Measurements from ENCODE around the gene PTGR1. TPM values are rescaled to one million over a fixed set of nuclear protein-coding genes. Genes with fewer than 3 reads are reported as not detected.
A peak's percentile ranks its signal among the peaks of the same experiment; 100 is the strongest.

The PTGR1 gene
- total and polyA plus RNA-seq, 5 donors from 2014 or later: 0.32 TPM; not detected in 4

GRCh38 chr9:111529787-111530186 lies 69.7 kb downstream of the PTGR1 start:
- Histone ChIP-seq H3K27me3 (ENCODE audit: control insufficient read depth, insufficient read depth, low read length) (no peaks in the 10 kb centered on the region), H3K9me3 (ENCODE audit: control insufficient read depth in 2 of 2, low read length in 2 of 2) (peaks cover 16 to 22% of the 10 kb centered on the region in 2 experiments), H3K4me1 (ENCODE audit: control insufficient read depth, insufficient read depth, low read length, poor library complexity, severe bottlenecking) (peaks cover 7% of the 10 kb centered on the region), H3K27ac (ENCODE audit: insufficient read depth, low read length, poor library complexity, severe bottlenecking) (no peak overlapping the region), H3K4me3 (ENCODE audit: low read depth, low read length) (no peak overlapping the region), H3K36me3 (ENCODE audit: control insufficient read depth, insufficient read depth, low read length) (peaks cover 28% of the 10 kb centered on the region)
- peaks cover 46% of the 10 kb centered on the region for H3K36me3 Mint-ChIP-seq
- DNase-seq (no peak), ATAC-seq (ENCODE audit: low read depth in 2 of 2) (no peak)
- H3K4me3 Mint-ChIP-seq: no peak overlapping the region
- peaks cover 0 to 22% (median 9%) of the 10 kb centered on the region in 7 donors for H3K9me3 Mint-ChIP-seq
- peaks cover 7 to 23% (median 17%) of the 10 kb centered on the region in 4 donors for H3K4me1 Mint-ChIP-seq
- H3K27me3 Mint-ChIP-seq: no peaks in the 10 kb centered on the region
- H3K27ac Mint-ChIP-seq: no peak overlapping the region

- no peak overlapping the region for H3K4me3 ChIP-seq (ENCODE audit: low read depth, low read length)
- DNase-seq (no peak), ATAC-seq (ENCODE audit: low read depth in 2 of 2) (no peak)
- Mint-ChIP-seq H3K36me3 (peaks cover 23% of the 10 kb centered on the region), H3K9me3 (peaks cover 0 to 6% (median 1%) of the 10 kb centered on the region in 7 donors), H3K4me3 (peak overlapping the region in 1 of 4 donors; percentile 64), H3K27me3 (peaks cover 9% of the 10 kb centered on the region), H3K4me1 (peaks cover 7 to 31% (median 25%) of the 10 kb centered on the region in 4 donors), H3K27ac (peak overlapping the region in 1 of 3 donors; percentile 91)
- H3K36me3 ChIP-seq (ENCODE audit: control insufficient read depth, insufficient read depth, low read length): peaks cover 11% of the 10 kb centered on the region
- no peaks in the 10 kb centered on the region for H3K27me3 ChIP-seq (ENCODE audit: control insufficient read depth, insufficient read depth, low read length)
- H3K4me1 ChIP-seq (ENCODE audit: control insufficient read depth, insufficient read depth, low read length, poor library complexity, severe bottlenecking): peaks cover 7% of the 10 kb centered on the region
- no peak overlapping the region for H3K27ac ChIP-seq (ENCODE audit: insufficient read depth, low read length, poor library complexity, severe bottlenecking)
- peaks cover 0 to 2% of the 10 kb centered on the region in 2 experiments for H3K9me3 ChIP-seq (ENCODE audit: control insufficient read depth in 2 of 2, low read length in 2 of 2)
Observed at GRCh38 chr9:111527347-111527746, 72.1 kb downstream of the PTGR1 start.

- Histone ChIP-seq H3K9me3 (ENCODE audit: control insufficient read depth in 2 of 2, low read length in 2 of 2) (no peaks in the 10 kb centered on the region), H3K36me3 (ENCODE audit: control insufficient read depth, insufficient read depth, low read length) (peaks cover 10% of the 10 kb centered on the region), H3K27me3 (ENCODE audit: control insufficient read depth, insufficient read depth, low read length) (no peaks in the 10 kb centered on the region), H3K4me3 (ENCODE audit: low read depth, low read length) (peak within 1 kb of the TSS; percentile 89), H3K27ac (ENCODE audit: insufficient read depth, low read length, poor library complexity, severe bottlenecking) (peak within 1 kb of the TSS; percentile 73), H3K4me1 (ENCODE audit: control insufficient read depth, insufficient read depth, low read length, poor library complexity, severe bottlenecking) (peaks cover 7% of the 10 kb centered on the region)
- ATAC-seq (ENCODE audit: low read depth in 2 of 2) (peak; percentile 91 to 93), DNase-seq (peak; percentile 60 to 80 (median 67))
- Mint-ChIP-seq H3K27me3 (peaks cover 9% of the 10 kb centered on the region), H3K9me3 (peaks cover 0 to 3% (median 0%) of the 10 kb centered on the region in 7 donors), H3K4me1 (peaks cover 7 to 31% (median 25%) of the 10 kb centered on the region in 4 donors), H3K4me3 (peak within 1 kb of the TSS; percentile 89 to 97 (median 96)), H3K36me3 (peaks cover 19% of the 10 kb centered on the region), H3K27ac (peak within 1 kb of the TSS; percentile 91 to 100 (median 97))
Observed at GRCh38 chr9:111525056-111525977, 74.1 kb downstream of the PTGR1 start, which contains the start of gene ZNF483. TSS of gene ZNF483 (plus strand) at chr9:111525179. CDS start at chr9:111527396, 2,217 bp downstream.

GRCh38 chr9:111524731-111525055 lies 74.8 kb downstream of the PTGR1 start:
- H3K4me1 ChIP-seq (ENCODE audit: control insufficient read depth, insufficient read depth, low read length, poor library complexity, severe bottlenecking): peaks cover 7% of the 10 kb centered on the region
- peaks cover 9% of the 10 kb centered on the region for H3K27me3 Mint-ChIP-seq
- peaks cover 7% of the 10 kb centered on the region for H3K36me3 ChIP-seq (ENCODE audit: control insufficient read depth, insufficient read depth, low read length)
- H3K9me3 ChIP-seq (ENCODE audit: control insufficient read depth in 2 of 2, low read length in 2 of 2): no peaks in the 10 kb centered on the region
- H3K9me3 Mint-ChIP-seq: peaks cover 0 to 3% (median 0%) of the 10 kb centered on the region in 7 donors
- peak overlapping the region; percentile 73 for H3K27ac ChIP-seq (ENCODE audit: insufficient read depth, low read length, poor library complexity, severe bottlenecking)
- DNase-seq (peak in 1 of 3 donors; percentile 1), ATAC-seq (ENCODE audit: low read depth in 2 of 2) (no peak)
- peaks cover 7 to 31% (median 24%) of the 10 kb centered on the region in 4 donors for H3K4me1 Mint-ChIP-seq
- H3K4me3 ChIP-seq (ENCODE audit: low read depth, low read length): peak overlapping the region; percentile 89
- peak overlapping the region; percentile 89 to 97 (median 96) for H3K4me3 Mint-ChIP-seq
- H3K27ac Mint-ChIP-seq: peak overlapping the region; percentile 72 to 92 (median 91)
- no peaks in the 10 kb centered on the region for H3K27me3 ChIP-seq (ENCODE audit: control insufficient read depth, insufficient read depth, low read length)
- peaks cover 15% of the 10 kb centered on the region for H3K36me3 Mint-ChIP-seq

GRCh38 chr9:111516061-111516465 lies 83.4 kb downstream of the PTGR1 start:
- H3K9me3 Mint-ChIP-seq: peaks cover 0 to 3% (median 2%) of the 10 kb centered on the region in 7 donors
- H3K9me3 ChIP-seq (ENCODE audit: control insufficient read depth in 2 of 2, low read length in 2 of 2): no peaks in the 10 kb centered on the region
- no peak for DNase-seq
- no peak overlapping the region for H3K27ac ChIP-seq (ENCODE audit: insufficient read depth, low read length, poor library complexity, severe bottlenecking)
- H3K4me3 ChIP-seq (ENCODE audit: low read depth, low read length): no peak overlapping the region
- H3K4me1 Mint-ChIP-seq: no peaks in the 10 kb centered on the region
- no peaks in the 10 kb centered on the region for H3K27me3 ChIP-seq (ENCODE audit: control insufficient read depth, insufficient read depth, low read length)
- no peaks in the 10 kb centered on the region for H3K36me3 ChIP-seq (ENCODE audit: control insufficient read depth, insufficient read depth, low read length)
- no peak overlapping the region for H3K4me3 Mint-ChIP-seq
- H3K27me3 Mint-ChIP-seq: peaks cover 4% of the 10 kb centered on the region
- ATAC-seq (ENCODE audit: low read depth in 2 of 2): no peak
- no peak overlapping the region for H3K27ac Mint-ChIP-seq
- no peaks in the 10 kb centered on the region for H3K4me1 ChIP-seq (ENCODE audit: control insufficient read depth, insufficient read depth, low read length, poor library complexity, severe bottlenecking)
- no peaks in the 10 kb centered on the region for H3K36me3 Mint-ChIP-seq

GRCh38 chr9:111514967-111515366 lies 84.5 kb downstream of the PTGR1 start:
- H3K9me3 Mint-ChIP-seq: peaks cover 0 to 7% (median 2%) of the 10 kb centered on the region in 7 donors
- H3K4me1 Mint-ChIP-seq: no peaks in the 10 kb centered on the region
- no peak for DNase-seq
- Histone ChIP-seq H3K36me3 (ENCODE audit: control insufficient read depth, insufficient read depth, low read length) (no peaks in the 10 kb centered on the region), H3K27me3 (ENCODE audit: control insufficient read depth, insufficient read depth, low read length) (no peaks in the 10 kb centered on the region), H3K4me3 (ENCODE audit: low read depth, low read length) (no peak overlapping the region), H3K27ac (ENCODE audit: insufficient read depth, low read length, poor library complexity, severe bottlenecking) (no peak overlapping the region), H3K9me3 (ENCODE audit: control insufficient read depth in 2 of 2, low read length in 2 of 2) (no peaks in the 10 kb centered on the region), H3K4me1 (ENCODE audit: control insufficient read depth, insufficient read depth, low read length, poor library complexity, severe bottlenecking) (no peaks in the 10 kb centered on the region)
- no peak overlapping the region for H3K27ac Mint-ChIP-seq
- no peak overlapping the region for H3K4me3 Mint-ChIP-seq
- ATAC-seq (ENCODE audit: low read depth in 2 of 2): no peak
- peaks cover 4% of the 10 kb centered on the region for H3K27me3 Mint-ChIP-seq
- H3K36me3 Mint-ChIP-seq: no peaks in the 10 kb centered on the region
